Kidney (tissue), 14 donors: Measurements from ENCODE around the gene CRADD. TPM values are rescaled to one million over a fixed set of nuclear protein-coding genes. Genes with fewer than 3 reads are reported as not detected.
A peak's percentile ranks its signal among the peaks of the same experiment; 100 is the strongest.

ENCODE experiments used
- DNase-seq, 5 donors: peaks; one replicate each; pipeline ENCODE4 v3.0.0-alpha.2; 2013 to 2020
- FAIRE-seq: peaks from 2 replicates; lab custom pipeline; 2012; peaks lifted over from hg19 to GRCh38; lab: Jason Lieb, UNC
- H3K27ac ChIP-seq, 2 donors: one replicate each; pipeline ENCODE4 v1.7.0; 2013; ENCODE audit warnings: low read depth in 2 of 2, low read length in 2 of 2, inconsistent platforms in 1 of 2
- H3K27me3 ChIP-seq: one replicate; pipeline ENCODE4 v1.7.1; 2013; ENCODE audit warnings: low read length, inconsistent platforms; ENCODE audit not compliant: control insufficient read depth, insufficient read depth
- H3K36me3 ChIP-seq, 3 donors: one replicate each; pipeline versions ENCODE4 v1.7.0 to v1.7.1; 2013; ENCODE audit warnings: low read length in 3 of 3, control low read depth in 1 of 3, inconsistent platforms in 1 of 3; ENCODE audit not compliant: insufficient read depth in 3 of 3, control insufficient read depth in 2 of 3
- H3K4me1 ChIP-seq, 3 donors: one replicate each; pipeline versions ENCODE4 v1.7.0 to v1.7.1; 2013; ENCODE audit warnings: low read length in 3 of 3, inconsistent platforms in 1 of 3, low read depth in 1 of 3; ENCODE audit not compliant: control insufficient read depth in 2 of 3, insufficient read depth in 2 of 3
- H3K4me3 ChIP-seq, 3 donors: one replicate each; pipeline versions ENCODE4 v1.7.0 to v1.8.1; 2013; ENCODE audit warnings: low read length in 3 of 3, control low read depth in 1 of 3, inconsistent platforms in 1 of 3
- H3K9ac ChIP-seq, 3 donors: one replicate each; pipeline versions ENCODE4 v1.7.0 to v1.7.1; 2013; ENCODE audit warnings: low read length in 3 of 3, control low read depth in 1 of 3, inconsistent platforms in 1 of 3
- H3K9me3 ChIP-seq, 3 donors: one replicate each; pipeline versions ENCODE4 v1.7.0 to v1.7.1; 2013; ENCODE audit warnings: low read length in 3 of 3, control low read depth in 1 of 3, inconsistent platforms in 1 of 3; ENCODE audit not compliant: control insufficient read depth in 2 of 3, insufficient read depth in 1 of 3
- intact Hi-C: fragments of 100-400 bp; cut with DNase I; formaldehyde crosslinking; loops from one replicate; pipeline ENCODE4 v1.11.1; 2022
- polyA plus RNA-seq: library from polyadenylated mRNA; stranded (reverse); fragments of 350-450 nt; fragmentation: Illumina TruSeq; extraction: RNeasy Lipid Tissue Mini Kit (QIAGEN cat#74804); gene quantifications from one replicate; pipeline ENCODE4 v1.2.3, GENCODE V29; 2014; ENCODE audit warnings: low read depth, low replicate concordance; ENCODE audit not compliant: insufficient read depth
- total RNA-seq: library from RNA; stranded (reverse); fragmentation: NEBNext Ultra II Directional; extraction: Animal tissue kit (Norgen Biotek cat#: 25700); gene quantifications from one replicate; pipeline ENCODE4 v1.2.1, GENCODE V29; 2021
- TF ChIP-seq, protein P1 (sequence below): IDR thresholded peaks from 3 replicates; pipeline ENCODE4 v1.5.1; 2012; ENCODE audit warnings: mild to moderate bottlenecking, moderate library complexity, borderline replicate concordance; ENCODE audit not compliant: insufficient read depth; ENCODE audit errors: extremely low read depth
- donor health status: control.
- donor health status: control.
- donor health status: control.
- donor health status: control.
- donor health status: control.
- donor health status: DM: yes; HTN: yes; CAD: no.
- donor health status: Normal renal cell carcinoma (clear cell type).

The CRADD gene
- total and polyA plus RNA-seq, 2 donors from 2014 or later = 19.1 to 28.8 TPM

DNA sequence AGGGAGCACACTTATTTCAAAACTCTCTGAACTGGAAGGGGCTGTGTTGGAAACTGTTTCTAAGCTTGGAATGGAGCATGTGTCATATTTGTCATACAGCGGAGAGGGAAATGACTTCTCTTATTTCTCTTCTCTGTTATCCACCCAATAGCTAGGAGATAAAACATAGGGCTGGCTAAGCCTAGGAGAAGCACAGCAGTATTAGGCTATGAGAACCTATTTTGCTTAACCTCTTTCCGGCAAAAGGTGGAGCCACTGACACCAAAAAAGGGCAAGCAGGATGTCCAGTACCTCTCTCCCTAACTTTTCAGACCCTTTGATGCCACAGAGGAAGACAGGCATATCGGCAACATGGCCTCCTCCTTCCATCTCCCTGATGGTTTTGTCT is 148.3 kb downstream of the CRADD start:
- peaks cover 7 to 18% (median 7%) of the 10 kb centered on the region in 3 donors for H3K4me1 ChIP-seq
- H3K4me3 ChIP-seq = no peak overlapping the region
- DNase-seq (no peak), FAIRE-seq (no peak)
- intact Hi-C loops = no loop called here
- H3K9ac ChIP-seq = no peak overlapping the region
- H3K36me3 ChIP-seq = no peaks in the 10 kb centered on the region
- no peaks in the 10 kb centered on the region for H3K27me3 ChIP-seq
- no peaks in the 10 kb centered on the region for H3K9me3 ChIP-seq
- TF ChIP-seq, protein P1, sequence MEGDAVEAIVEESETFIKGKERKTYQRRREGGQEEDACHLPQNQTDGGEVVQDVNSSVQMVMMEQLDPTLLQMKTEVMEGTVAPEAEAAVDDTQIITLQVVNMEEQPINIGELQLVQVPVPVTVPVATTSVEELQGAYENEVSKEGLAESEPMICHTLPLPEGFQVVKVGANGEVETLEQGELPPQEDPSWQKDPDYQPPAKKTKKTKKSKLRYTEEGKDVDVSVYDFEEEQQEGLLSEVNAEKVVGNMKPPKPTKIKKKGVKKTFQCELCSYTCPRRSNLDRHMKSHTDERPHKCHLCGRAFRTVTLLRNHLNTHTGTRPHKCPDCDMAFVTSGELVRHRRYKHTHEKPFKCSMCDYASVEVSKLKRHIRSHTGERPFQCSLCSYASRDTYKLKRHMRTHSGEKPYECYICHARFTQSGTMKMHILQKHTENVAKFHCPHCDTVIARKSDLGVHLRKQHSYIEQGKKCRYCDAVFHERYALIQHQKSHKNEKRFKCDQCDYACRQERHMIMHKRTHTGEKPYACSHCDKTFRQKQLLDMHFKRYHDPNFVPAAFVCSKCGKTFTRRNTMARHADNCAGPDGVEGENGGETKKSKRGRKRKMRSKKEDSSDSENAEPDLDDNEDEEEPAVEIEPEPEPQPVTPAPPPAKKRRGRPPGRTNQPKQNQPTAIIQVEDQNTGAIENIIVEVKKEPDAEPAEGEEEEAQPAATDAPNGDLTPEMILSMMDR = no peak
- peak overlapping the region in 1 of 2 donors; percentile 35 for H3K27ac ChIP-seq

DNA sequence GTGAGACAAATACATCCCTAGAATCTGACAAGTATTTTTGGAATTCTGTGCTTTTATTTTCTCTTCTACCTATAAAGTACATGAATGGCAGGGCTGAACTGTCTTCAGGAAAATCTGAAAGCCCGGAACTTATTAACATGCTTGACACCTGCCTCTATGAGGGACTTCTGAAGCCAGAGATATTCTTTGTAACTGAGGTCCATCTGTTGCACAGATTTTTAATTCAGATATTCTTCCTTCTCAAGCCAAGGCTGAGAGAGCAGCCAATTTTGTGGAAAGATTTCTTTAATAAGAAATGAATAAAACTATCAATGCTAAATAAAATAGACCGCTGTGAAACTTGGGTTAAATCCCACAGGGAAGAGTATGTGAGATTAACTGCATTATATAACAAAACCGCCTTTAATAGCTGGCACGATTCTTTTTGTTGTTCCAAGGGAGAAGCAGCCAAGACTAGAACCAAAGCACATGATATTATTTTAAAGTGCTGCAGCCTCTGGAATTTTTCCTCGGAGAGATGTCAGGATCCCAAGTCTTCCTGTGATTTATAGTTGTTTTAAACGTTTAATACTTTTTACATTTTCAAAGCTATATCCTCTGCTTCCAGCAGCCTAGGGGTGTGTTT is 148.9 kb downstream of the CRADD start:
- intact Hi-C loops = no loop called here
- H3K4me1 ChIP-seq = peaks cover 7 to 18% (median 7%) of the 10 kb centered on the region in 3 donors
- no peaks in the 10 kb centered on the region for H3K9me3 ChIP-seq
- peak in 2 of 5 donors; percentile 62 to 82 for DNase-seq
- H3K4me3 ChIP-seq = no peak overlapping the region
- FAIRE-seq = no peak
- no peak overlapping the region for H3K9ac ChIP-seq
- peak overlapping the region in 1 of 2 donors; percentile 35 for H3K27ac ChIP-seq
- H3K27me3 ChIP-seq = no peaks in the 10 kb centered on the region
- TF ChIP-seq, protein P1 = no peak
- H3K36me3 ChIP-seq = no peaks in the 10 kb centered on the region

DNA sequence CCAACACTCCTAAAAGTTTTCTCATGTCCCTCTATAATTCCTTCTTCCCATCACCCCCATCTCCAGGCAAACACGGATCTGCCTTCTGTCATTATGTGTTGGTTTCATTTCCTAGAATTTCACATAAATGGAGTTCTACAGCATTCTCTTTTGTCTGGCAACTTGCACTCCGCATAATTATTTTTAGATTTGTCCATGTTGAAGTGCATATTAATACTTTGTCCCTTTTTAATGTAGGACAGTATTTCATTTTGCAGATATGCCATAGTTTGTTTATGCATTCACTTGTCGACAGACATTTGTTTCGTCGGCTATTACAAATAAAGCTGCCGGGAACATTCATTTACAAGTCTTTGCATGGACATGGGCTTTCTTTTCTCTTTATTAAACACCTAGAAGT is 150.0 kb downstream of the CRADD start:
- Histone ChIP-seq H3K9ac (no peak overlapping the region), H3K36me3 (no peaks in the 10 kb centered on the region), H3K4me1 (peaks cover 7 to 18% (median 7%) of the 10 kb centered on the region in 3 donors), H3K9me3 (no peaks in the 10 kb centered on the region), H3K27me3 (no peaks in the 10 kb centered on the region), H3K27ac (no peak overlapping the region), H3K4me3 (no peak overlapping the region)
- TF ChIP-seq, protein P1 = no peak
- intact Hi-C loops = no loop called here
- DNase-seq (no peak), FAIRE-seq (no peak)
